Neural cell (in vitro differentiated cells): Measurements from ENCODE around the gene DAG1.

Experiments used
- CTCF ChIP-seq: fragments of 450-650 bp; IDR thresholded peaks from 2 replicates; pipeline ENCODE4 v1.5.1; 2014; ENCODE audit warnings: antibody characterized with exemption, mild to moderate bottlenecking, moderate library complexity; ENCODE audit not compliant: poor library complexity, severe bottlenecking
- EP300 ChIP-seq: fragments of 450-650 bp; conservative IDR thresholded peaks from 2 replicates; pipeline ENCODE4 v1.6.1; 2014; ENCODE audit warnings: antibody characterized with exemption, mild to moderate bottlenecking, moderate library complexity; ENCODE audit not compliant: poor library complexity, severe bottlenecking
- MXI1 ChIP-seq: fragments of 450-650 bp; conservative IDR thresholded peaks from 2 replicates; pipeline ENCODE4 v1.6.1; 2014; ENCODE audit warnings: antibody characterized with exemption, mild to moderate bottlenecking; ENCODE audit not compliant: poor library complexity, severe bottlenecking
- POLR2AphosphoS5 ChIP-seq: IDR thresholded peaks from 2 replicates; pipeline ENCODE4 v1.6.1; 2012
- RAD21 ChIP-seq: fragments of 450-650 bp; conservative IDR thresholded peaks from 2 replicates; pipeline ENCODE4 v1.6.1; 2014; ENCODE audit warnings: antibody characterized with exemption, mild to moderate bottlenecking, moderate library complexity
- TAF1 ChIP-seq: IDR thresholded peaks from 2 replicates; pipeline ENCODE4 v1.6.1; 2012; ENCODE audit warnings: low read depth

GRCh38 chr3:49498239-49498638 lies 28.2 kb downstream of the DAG1 start:
- TF ChIP-seq POLR2AphosphoS5 = no peak
- no peak for TF ChIP-seq CTCF
- TF ChIP-seq MXI1 = no peak
- TF ChIP-seq EP300 = no peak
- no peak for TF ChIP-seq RAD21
- no peak for TF ChIP-seq TAF1
